GM19099 (cell line): Measurements from ENCODE around the gene KIDINS220.

Experiments
- POLR2A ChIP-seq: IDR thresholded peaks from 3 replicates; pipeline ENCODE4 v1.6.1; 2011; ENCODE audit warnings: low read depth; ENCODE audit not compliant: insufficient read length; ENCODE audit errors: extremely low read depth

Gene KIDINS220

GRCh38 chr2:8799004-8799403 lies 38.4 kb downstream of the KIDINS220 start:
- no peak for TF ChIP-seq POLR2A

GRCh38 chr2:8798393-8798792 lies 39.0 kb downstream of the KIDINS220 start:
- no peak for TF ChIP-seq POLR2A

- TF ChIP-seq POLR2A = no peak
These were observed 39.7 kb downstream of the KIDINS220 start for GRCh38 chr2:8797682-8798081.

GRCh38 chr2:8796878-8797550 lies 40.4 kb downstream of the KIDINS220 start:
- TF ChIP-seq POLR2A = no peak

- no peak for TF ChIP-seq POLR2A
These were observed 41.0 kb downstream of the KIDINS220 start for GRCh38 chr2:8796315-8796848.

GRCh38 chr2:8794923-8795825 lies 42.2 kb downstream of the KIDINS220 start:
- no peak for TF ChIP-seq POLR2A

- TF ChIP-seq POLR2A = no peak
These were observed 46.7 kb downstream of the KIDINS220 start for GRCh38 chr2:8790739-8791162.

GRCh38 chr2:8786463-8786862 lies 51.0 kb downstream of the KIDINS220 start:
- no peak for TF ChIP-seq POLR2A

GRCh38 chr2:8779795-8780671 lies 57.4 kb downstream of the KIDINS220 start:
- no peak for TF ChIP-seq POLR2A

- no peak for TF ChIP-seq POLR2A
These were observed 63.0 kb downstream of the KIDINS220 start for GRCh38 chr2:8774371-8774770.

- TF ChIP-seq POLR2A = no peak
These were observed 70.1 kb downstream of the KIDINS220 start for GRCh38 chr2:8767324-8767723.

GRCh38 chr2:8761529-8762164 lies 75.8 kb downstream of the KIDINS220 start:
- no peak for TF ChIP-seq POLR2A

GRCh38 chr2:8756716-8757115 lies 80.7 kb downstream of the KIDINS220 start:
- no peak for TF ChIP-seq POLR2A

GRCh38 chr2:8756230-8756629 lies 81.2 kb downstream of the KIDINS220 start:
- TF ChIP-seq POLR2A = no peak
